ENCODE data around the gene MBNL1. TPM values are rescaled to one million over a fixed set of nuclear protein-coding genes. Genes with fewer than 3 reads are reported as not detected.

MBNL1 gene
- total RNA-seq, 1 experiment from 2014 or later = 140 TPM

GRCh38 chr3:152461460-152461859 lies 192.7 kb downstream of the MBNL1 start:
- TF ChIP-seq SIN3A (IDR thresholded peaks at IDR 0.05; ENCODE audit: borderline replicate concordance, insufficient read depth, low read depth, low read length) (no peak), CTCF (IDR thresholded peaks at IDR 0.05) (no peak), TCF7L2 (IDR thresholded peaks at IDR 0.05; ENCODE audit: low read depth, low read length) (no peak), POLR2AphosphoS5 (IDR thresholded peaks at IDR 0.05; ENCODE audit: low read depth, low read length) (no peak)
- TF ChIP-seq, protein P1, sequence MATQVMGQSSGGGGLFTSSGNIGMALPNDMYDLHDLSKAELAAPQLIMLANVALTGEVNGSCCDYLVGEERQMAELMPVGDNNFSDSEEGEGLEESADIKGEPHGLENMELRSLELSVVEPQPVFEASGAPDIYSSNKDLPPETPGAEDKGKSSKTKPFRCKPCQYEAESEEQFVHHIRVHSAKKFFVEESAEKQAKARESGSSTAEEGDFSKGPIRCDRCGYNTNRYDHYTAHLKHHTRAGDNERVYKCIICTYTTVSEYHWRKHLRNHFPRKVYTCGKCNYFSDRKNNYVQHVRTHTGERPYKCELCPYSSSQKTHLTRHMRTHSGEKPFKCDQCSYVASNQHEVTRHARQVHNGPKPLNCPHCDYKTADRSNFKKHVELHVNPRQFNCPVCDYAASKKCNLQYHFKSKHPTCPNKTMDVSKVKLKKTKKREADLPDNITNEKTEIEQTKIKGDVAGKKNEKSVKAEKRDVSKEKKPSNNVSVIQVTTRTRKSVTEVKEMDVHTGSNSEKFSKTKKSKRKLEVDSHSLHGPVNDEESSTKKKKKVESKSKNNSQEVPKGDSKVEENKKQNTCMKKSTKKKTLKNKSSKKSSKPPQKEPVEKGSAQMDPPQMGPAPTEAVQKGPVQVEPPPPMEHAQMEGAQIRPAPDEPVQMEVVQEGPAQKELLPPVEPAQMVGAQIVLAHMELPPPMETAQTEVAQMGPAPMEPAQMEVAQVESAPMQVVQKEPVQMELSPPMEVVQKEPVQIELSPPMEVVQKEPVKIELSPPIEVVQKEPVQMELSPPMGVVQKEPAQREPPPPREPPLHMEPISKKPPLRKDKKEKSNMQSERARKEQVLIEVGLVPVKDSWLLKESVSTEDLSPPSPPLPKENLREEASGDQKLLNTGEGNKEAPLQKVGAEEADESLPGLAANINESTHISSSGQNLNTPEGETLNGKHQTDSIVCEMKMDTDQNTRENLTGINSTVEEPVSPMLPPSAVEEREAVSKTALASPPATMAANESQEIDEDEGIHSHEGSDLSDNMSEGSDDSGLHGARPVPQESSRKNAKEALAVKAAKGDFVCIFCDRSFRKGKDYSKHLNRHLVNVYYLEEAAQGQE (IDR thresholded peaks at IDR 0.05; ENCODE audit: insufficient read depth in 1 of 2, low read depth in 2 of 2, low read length in 1 of 2) = no peak
- Histone ChIP-seq H3K4me1 (ENCODE audit: control insufficient read depth, insufficient read depth, low read length) (no peaks in the 10 kb centered on the region; the same call in 1 of the 2 replicates), H3K27me3 (ENCODE audit: control insufficient read depth, insufficient read depth, low read length) (no peaks in the 10 kb centered on the region), H3K4me3 (ENCODE audit: low read depth in 2 of 2, low read length in 2 of 2) (no peak overlapping the region), H3K36me3 (ENCODE audit: control insufficient read depth, insufficient read depth, low read length) (peaks cover 28% of the 10 kb centered on the region), H3K27ac (ENCODE audit: low read length) (no peak overlapping the region), H3K9me3 (ENCODE audit: control insufficient read depth, insufficient read depth, low read depth, low read length) (no peaks in the 10 kb centered on the region)
- CTCF ChIA-PET = no interaction called here
- ATAC-seq (no peak), DNase-seq (ENCODE audit: low read depth, low spot score) (no peak)
- intact Hi-C loops (cut with micrococcal nuclease; ENCODE audit: unreplicated experiment) (no loop called here), in situ Hi-C loops (cut with HindIII; ENCODE audit: low pct_unique_long_range_greater_than_20kb, low sequenced_read_pairs) (no loop called here)
- BruUV-seq (replicated peaks) = no TSS peak
- POLR2A ChIA-PET = interaction anchor here (0.7 kb wide), 1 partner anchor 261 kb away, joined by 3 read pairs; no protein-coding TSS in a partner anchor

DNA sequence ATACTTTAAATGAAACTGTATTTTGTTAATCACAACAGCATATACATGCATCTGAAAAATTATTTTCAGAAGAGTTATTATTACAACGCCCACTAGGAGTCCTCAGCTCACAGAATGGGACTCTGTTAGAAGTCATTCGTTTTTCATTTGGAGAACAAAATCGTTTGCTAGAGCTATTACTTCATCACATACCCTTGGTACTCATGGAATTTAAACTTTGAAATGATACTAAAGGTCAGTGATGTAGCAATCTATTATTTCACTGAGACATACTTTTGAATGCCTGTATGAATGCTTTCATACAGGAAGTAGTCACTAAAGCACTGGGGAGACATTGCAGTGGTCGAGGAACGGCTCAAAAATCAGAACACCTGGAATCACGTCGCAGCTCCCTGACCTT lies 198.1 kb downstream of the MBNL1 start:
- Histone ChIP-seq H3K27me3 (ENCODE audit: control insufficient read depth, insufficient read depth, low read length) (no peaks in the 10 kb centered on the region), H3K27ac (ENCODE audit: low read length) (no peak overlapping the region), H3K4me3 (ENCODE audit: low read depth in 2 of 2, low read length in 2 of 2) (no peak overlapping the region), H3K36me3 (ENCODE audit: control insufficient read depth, insufficient read depth, low read length) (peaks cover 26% of the 10 kb centered on the region), H3K4me1 (ENCODE audit: control insufficient read depth, insufficient read depth, low read length) (no peaks in the 10 kb centered on the region), H3K9me3 (ENCODE audit: control insufficient read depth, insufficient read depth, low read depth, low read length) (no peaks in the 10 kb centered on the region)
- no TSS peak for BruUV-seq (replicated peaks)
- DNase-seq (ENCODE audit: low read depth, low spot score) (no peak), ATAC-seq (peak; percentile 86)
- intact Hi-C loops (cut with micrococcal nuclease; ENCODE audit: unreplicated experiment) (no loop called here), in situ Hi-C loops (cut with HindIII; ENCODE audit: low pct_unique_long_range_greater_than_20kb, low sequenced_read_pairs) (no loop called here)
- TF ChIP-seq, protein P1 (IDR thresholded peaks at IDR 0.05; ENCODE audit: insufficient read depth in 1 of 2, low read depth in 2 of 2, low read length in 1 of 2) = no peak
- TF ChIP-seq CTCF (IDR thresholded peaks at IDR 0.05) = peak; percentile 74
- ChIA-PET POLR2A (no interaction called here), CTCF (interaction anchor here (0.6 kb wide), 1 partner anchor 19 kb away, joined by 3 read pairs; no protein-coding TSS in a partner anchor)

Data from Panc1 (cell line).